Stimulated activated CD8-positive, alpha-beta memory T cell treated with anti-CD3 and anti-CD28 coated beads, Interleukin-15, amount 100 ng/mL, for 24 hours (primary cell): Measurements from ENCODE around the gene ATP4B.

Source experiments
- DNase-seq: peaks from one replicate; pipeline ENCODE4 v3.0.0-alpha.2; 2020; ENCODE audit warnings: low read depth

Gene ATP4B

DNA sequence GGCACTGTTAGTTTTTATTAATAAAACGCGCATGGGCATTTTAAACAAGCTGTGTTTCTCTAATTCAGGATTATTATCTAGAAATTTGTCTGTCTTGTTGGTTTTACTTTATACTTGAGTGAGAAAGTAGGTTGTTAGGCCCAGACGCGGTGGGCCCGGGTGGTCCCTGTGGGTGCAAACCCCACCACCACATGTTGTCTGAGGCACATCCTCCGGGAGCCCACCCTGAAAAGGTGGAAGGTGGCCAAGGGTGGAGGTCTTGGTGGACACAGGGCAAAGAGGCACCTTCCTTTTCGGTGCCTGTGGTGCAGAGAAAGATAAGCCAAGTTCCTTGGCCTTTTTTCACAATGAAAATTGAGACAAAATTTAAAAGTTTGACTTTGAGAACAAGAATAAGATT, 16.6 kb downstream of the ATP4B start:
- no peak for DNase-seq

DNA sequence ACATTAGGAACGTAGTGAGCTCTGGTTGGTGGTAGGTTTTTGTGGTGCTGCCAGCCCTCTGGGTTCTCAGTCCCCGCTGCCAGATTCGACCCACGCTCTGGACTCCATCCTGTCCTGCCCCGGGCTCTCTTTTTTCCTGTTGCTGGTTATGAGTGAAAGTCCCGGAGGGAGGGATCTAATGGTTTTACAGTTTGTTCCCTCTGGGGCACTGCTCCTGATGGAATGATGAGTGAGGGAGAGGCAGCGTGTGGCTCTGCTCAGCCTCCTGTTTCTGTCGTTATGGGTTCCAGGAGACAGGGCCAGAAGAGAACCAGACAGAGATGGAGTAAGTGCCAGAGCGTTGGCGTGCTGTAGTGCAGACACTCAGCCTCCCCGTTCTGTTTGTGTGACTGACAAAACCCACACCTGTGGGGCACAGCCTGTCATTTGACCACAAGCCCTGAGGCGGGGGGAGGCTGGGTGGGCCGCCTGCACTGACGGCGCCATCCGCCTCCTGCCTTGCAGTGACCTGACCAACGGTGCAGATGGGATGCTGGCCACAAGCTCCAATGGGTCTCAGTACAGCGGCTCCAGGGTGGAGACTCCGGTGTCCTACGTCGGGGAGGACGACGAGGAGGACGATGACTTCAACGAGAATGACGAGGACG, 18.3 kb downstream of the ATP4B start:
- DNase-seq: no peak

DNA sequence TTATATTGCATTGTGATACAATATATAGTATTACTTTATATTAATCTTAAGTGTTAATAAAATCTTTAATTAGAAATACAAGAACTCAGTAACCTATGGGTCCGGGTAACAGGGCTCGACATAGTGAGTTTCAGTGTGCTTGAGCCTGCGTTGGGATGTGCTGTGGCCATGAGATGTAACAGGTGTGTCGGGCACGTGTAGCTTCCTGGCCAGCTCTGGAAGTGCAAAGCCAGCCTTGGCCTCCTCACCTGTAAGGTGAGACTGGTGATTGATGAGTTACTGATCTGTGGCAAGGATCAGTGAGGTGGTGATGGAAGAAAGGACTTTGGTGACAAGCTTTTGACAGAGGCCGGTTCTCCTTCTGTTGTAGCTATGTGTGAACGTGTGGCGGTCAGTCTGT, 19.2 kb downstream of the ATP4B start:
- no peak for DNase-seq

DNA sequence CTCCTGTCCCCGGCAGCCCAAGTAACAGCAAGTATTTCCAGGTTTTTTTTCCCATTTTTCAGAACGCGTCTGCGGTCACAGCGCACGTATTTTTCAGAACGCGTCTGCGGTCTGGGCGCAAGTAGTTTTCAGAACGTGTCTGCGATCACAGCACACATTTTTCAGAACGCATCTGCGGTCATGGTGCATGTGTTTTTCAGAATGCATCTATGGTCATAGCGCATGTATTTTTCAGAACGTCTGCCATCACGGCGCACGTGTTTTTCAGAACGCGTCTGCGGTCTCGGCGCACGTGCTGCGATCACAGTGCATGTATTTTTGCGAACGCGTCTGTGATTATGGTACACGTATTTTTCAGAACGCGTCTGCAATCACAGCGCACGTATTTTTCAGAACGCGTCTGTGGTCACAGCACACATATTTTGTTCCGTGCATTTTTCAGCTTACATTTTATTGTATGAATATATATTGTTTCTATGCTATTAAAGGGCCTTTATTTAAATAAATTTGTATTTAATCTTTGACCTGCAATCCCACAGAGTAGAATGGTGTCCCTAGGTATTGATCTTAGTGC, 19.7 kb downstream of the ATP4B start:
- no peak for DNase-seq

DNA sequence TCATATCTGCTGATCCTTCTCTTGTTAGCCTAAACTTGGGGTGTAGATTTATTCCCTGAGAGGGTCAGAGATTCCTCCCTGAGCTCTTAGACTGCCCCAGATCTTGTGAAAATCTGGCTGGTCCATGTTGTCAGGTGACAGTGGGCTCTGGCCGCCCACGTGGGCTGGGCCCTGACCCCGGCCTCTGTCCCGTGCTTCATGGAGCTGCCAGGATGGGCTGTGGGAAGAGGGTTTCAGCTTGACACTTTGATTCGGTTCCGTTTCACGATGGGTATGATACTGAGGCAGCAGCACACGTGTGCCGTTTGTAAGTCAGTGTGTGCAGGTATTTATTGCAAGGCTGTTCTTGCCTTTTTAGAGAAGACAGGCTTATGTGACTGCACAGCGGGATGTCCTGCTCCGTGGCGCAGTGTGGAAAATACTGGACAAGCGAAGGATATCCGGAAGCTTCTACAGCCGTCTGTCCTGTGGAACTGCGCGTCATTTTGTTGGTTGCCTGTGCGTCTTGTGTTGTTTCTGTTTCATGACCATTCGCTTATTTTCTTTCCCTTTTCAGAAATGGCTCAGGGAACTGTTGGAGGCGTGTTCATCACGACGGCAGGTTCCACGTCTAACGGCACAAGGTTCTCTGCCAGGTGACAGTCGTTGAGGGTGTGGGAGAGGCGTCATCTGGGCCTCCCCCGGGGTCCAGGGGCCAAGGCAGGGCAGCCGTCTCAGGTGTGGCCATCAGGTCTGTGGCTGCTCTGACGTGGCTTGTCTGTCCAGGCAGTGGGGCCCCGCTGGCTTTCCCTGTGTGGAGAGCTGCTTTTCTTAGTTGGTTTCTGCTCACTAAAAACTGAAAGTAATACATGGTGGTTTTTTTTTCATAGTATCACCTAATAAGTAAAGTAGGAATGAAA, 20.5 kb downstream of the ATP4B start:
- DNase-seq: no peak

DNA sequence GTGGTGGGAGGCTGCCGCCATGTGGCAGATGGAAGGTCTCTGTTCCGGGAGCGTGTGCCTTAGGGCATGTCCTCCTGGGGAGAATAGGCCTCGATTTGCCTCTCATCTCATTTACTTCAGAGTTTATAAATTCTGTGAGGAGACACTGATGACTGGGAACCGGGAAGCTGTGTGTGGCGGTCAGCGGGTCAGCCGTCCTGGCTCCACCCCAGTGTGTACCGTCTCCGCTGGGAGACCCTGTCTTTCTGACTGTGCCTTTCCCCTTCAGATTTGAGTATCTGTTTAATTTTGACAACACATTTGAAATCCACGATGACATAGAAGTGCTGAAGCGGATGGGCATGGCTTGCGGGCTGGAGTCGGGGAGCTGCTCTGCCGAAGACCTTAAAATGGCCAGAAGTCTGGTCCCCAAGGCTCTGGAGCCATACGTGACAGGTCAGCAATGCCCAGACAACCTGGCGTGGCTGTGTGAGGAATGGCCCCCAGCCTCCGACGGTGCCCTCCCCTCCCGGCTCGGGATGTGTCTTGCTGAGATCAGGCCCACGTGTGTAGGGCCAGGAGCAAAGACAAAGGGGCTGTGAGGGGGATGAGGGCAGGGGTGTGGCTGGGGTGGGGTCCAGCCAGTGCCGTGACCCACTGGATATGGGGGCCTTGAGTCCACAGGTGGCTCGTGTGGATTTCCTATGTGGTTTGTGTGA, 21.6 kb downstream of the ATP4B start:
- DNase-seq: no peak

DNA sequence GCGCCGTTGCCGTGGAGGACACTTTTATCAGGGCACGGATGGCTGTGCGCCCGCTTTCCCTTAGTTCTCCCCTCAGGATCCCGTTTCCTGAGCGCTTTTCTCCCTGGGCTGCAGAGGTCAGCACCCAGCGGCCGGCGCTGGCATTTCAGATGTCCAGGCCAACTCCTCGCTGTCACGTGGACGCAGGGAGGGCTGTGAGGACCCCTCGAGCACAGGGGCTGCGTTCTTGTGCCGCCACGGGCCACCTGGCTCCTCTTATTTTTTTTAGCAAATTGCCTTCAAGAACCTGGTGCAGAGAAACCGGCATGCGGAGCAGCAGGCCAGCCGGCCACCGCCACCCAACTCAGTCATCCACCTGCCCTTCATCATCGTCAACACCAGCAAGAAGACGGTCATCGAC, 22.3 kb downstream of the ATP4B start:
- DNase-seq: no peak

DNA sequence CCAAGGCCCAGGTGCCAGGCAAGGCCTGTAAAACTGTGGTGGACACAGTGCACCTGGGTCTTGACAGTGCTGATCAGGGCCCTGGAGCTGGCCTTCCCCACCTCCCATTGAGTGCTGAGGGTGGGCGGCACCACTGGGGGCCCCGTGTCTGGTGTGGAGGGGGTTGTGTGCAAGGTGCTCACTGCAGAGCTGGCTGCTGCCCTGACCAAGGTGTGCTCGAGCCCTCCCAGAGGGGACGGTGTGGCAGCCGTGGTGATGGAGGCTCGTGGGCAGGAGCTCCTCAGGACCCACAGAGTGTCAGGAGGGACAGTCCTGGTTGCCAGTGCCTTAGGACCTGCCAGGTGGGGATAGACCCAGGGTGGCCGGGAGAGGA, 23.0 kb downstream of the ATP4B start:
- no peak for DNase-seq

DNA sequence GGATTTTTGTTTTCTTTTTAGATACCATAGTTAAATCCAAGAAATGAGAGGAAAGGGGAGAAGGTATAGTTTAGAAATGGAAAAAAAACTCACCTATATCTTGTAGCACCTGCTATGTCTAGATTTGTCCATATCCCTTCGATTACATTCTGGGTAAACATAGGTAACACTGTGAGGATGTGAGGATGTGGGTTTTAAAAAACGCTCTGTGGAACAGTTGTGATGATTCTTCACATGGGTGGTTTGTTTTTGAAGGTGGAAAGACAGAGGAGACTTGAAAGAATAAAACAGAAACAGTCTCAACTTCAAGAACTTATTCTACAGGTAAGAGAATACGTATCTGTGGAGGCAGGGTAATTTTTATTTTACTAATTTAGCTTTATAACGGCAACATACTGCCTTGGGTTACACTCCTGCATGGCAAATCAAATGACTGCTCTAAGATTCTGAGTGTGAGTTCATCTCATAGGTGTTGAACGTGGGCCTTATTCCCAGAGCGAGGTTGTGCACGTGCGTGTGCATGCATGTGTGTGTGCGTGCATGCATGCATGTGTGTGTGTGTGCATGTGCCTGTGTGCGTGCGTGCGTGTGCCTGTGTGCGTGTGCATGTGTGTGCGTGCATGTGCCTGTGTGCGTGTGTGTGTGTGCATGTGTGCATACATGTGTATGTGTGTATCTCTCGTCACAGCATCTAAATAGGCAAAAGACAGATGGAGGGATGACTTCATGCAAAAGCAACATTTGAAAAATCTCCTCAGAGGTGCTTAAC, 23.5 kb downstream of the ATP4B start:
- no peak for DNase-seq

DNA sequence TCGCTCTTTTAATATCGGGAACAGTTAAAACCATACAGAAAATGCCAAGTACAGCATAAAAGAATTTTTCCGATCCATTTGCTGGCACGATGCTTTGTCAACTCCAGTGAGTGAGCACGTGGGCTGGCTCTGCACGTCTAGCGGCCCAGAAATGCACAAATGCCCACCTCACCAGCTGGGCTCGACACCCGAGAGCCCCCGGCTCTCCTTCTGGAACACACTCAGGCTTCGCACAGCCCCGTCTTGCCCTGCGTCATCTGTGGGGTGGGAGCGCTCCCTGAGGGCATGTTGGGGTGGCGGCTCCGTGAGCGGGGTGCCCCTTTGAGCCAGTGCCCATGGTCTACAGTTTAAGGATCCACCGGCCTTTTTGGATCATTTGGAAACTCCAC, 24.5 kb downstream of the ATP4B start:
- no peak for DNase-seq

DNA sequence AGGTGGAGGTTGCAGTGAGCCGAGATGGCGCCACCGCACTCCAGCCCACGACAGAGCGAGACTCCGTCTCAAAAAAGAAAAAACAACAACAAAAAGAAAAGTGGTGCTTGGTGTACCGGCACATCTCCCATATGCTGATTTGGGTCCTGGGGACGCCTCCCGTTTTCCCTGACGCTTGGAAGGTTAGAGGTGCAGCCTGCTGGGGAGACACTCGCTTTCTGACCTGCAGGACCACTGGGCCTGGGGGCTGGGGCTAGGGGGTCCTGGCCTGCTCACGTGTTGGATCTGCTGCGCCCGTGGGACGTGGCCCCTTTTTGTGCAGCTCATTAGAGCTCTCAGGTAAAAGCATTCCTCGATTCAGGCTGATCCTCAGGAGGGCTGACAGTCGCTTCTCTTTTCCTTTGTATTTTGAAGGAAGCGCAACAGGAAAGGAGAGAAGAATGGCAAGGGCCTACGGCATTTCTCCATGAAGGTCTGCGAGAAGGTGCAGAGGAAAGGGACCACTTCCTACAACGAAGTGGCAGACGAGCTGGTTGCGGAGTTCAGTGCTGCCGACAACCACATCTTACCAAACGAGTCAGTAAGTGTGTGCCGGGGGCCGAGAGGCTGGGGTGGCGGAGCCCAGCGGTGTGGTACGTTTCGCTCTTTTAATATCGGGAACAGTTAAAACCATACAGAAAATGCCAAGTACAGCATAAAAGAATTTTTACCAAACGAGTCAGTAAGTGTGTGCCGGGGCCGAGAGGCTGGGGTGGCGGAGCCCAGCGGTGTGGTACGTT, 25.1 kb downstream of the ATP4B start:
- no peak for DNase-seq

DNA sequence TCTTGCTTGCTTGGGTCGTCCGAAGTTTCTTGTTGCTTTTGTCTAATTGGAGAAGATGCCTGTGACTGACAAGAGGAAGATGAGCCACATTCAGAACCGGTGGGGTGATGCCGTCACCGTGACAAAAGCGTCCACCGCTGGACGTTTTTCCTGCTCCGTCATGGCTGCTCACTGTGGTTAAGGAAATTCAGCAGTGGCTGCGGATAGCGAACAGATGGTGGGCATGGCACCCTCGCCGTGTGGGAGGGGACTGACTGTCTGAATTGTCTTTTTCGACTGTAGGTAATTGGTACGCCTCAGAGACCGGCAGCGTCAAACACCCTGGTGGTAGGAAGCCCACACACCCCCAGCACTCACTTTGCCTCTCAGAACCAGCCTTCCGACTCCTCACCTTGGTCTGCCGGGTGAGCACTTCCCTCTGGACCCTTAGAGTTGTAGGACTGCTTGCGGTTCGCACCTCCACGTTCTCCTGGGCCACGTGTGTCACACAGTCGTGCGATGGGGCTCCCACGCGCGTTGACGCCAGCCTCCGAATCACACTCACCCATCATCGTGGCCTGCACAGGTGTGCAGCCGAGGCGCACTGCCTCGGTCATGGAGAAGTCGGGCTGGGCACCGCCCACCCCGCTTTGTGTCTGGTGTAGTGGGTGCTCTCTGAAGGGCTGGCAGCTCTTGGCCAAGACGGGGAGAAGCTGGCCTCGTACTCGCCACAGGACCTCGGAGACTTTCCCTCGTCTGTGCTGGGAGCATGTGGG, 26.5 kb downstream of the ATP4B start:
- DNase-seq: no peak

DNA sequence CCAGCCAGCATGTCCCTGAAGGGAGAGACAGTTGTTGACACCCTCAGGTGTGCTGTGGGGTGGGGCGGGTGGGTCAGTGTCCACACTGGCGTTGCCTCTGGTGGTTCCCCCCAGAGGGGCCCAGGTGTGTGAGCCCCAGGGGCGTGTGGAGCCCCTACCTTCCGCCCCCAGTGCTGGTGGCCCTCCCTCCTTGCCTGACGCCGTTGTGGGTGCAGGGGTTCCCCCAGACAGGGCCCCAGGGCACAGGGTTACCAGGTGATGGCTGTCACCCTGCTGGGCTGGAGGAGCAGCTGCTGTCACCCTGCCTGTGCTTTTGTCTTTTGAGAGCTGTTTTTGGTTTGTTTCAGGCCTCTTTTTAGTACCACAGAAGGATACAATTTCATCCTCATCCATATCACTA, 27.2 kb downstream of the ATP4B start:
- no peak for DNase-seq

DNA sequence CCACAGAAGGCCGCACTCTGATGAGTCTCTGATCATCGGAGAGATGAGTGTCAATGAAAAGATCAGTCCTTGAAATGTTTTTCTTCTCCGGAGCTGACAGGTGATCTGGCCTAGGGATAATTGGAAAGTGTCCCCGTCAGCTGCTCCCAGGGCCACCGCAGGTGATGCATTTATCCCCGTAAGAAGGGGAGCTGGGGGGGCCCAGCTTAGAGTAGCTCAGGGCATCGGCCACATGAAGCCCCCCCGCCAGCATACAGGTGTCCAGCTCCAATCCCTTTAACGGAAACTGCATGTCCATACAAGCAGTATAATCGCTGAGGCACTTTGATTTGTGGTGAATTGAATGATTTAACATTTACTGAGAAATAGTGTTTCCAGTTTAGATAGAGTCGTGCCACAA, 27.7 kb downstream of the ATP4B start:
- DNase-seq: no peak

DNA sequence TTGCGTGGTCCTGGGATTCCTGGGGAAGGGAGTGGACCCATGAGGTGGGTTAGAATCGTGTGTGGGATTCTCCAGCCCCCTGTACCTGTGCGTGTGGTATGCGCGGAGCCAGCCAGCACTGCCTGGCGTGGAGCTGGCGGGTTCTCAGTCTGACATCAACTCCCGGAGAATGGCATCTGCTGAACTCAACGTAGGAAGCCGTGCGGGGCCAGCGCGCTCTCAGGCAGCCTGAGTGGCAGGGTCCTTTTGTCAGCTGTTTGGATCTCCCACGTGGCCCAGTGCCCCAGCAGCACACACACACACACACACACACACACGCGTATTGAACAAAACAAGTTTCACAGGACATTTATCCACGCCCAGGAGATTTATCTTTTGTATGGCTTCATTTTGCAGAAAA, 28.1 kb downstream of the ATP4B start:
- no peak for DNase-seq

DNA sequence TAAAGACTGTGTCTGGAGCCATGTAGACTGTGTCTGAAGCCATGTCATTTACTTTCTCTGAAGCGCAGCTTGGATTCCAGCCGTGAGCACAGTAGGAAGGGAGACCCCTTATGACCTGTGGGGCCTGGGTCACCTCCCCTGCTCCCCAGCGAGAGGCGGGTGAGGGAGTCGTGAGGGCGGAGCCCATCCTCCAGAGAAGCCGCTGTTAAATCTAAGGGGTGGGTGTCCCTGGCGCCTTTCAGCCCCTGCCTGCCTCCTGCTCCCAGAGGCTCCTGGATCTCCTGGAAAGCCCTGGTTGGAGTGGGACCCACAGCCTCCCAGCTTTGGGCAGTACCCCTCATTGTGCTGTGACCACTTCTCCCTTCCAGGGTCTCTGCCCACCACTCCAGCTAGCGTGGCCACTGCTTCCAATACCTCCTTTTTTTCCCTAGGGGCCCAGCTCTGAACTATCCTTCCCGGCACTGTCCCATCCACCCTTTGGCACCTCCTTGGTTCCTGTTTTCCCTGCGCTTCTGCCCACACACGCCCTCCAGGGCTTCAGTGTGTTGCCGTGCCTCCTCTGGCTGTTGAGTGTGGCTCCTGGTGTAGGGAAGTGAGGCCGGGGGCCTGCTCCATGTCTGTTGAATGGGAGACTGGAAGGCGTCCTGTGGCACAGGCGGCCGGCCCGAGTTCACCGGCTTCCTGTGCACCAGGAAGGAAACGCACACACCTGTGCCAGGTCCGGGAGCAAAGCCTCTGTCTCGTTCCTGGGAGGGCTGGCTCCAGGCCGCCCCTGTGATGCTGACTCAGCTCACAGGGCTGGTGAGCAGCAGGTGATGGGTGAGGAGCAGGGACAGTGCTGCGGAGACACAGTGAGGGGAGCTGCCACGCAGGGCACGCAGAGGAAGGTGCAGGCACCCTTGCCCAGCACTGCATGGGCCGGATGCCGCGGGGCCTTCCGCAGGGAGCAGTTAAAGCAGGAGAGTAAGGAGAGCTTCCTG, 29.4 kb downstream of the ATP4B start:
- no peak for DNase-seq

DNA sequence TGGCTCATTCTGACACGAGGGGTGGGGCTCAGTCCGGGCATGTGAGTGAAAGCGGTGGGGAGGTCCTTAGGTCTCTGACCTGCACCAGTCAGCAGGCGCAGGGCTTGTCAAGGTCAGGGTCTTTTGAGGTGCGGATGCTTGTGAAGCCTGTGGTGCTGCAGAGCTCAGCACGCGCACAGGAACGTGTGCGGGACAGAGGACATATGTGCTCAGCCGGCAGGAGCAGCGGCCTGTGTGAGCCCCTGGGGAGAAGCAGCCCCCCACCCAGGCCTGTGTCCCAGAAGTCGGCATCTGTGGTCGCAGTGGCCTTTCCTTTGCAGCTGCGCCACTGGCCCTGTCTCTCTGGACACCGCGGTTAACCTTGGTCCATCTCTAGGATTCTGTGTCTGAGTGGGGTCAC, 30.9 kb downstream of the ATP4B start:
- DNase-seq: no peak

DNA sequence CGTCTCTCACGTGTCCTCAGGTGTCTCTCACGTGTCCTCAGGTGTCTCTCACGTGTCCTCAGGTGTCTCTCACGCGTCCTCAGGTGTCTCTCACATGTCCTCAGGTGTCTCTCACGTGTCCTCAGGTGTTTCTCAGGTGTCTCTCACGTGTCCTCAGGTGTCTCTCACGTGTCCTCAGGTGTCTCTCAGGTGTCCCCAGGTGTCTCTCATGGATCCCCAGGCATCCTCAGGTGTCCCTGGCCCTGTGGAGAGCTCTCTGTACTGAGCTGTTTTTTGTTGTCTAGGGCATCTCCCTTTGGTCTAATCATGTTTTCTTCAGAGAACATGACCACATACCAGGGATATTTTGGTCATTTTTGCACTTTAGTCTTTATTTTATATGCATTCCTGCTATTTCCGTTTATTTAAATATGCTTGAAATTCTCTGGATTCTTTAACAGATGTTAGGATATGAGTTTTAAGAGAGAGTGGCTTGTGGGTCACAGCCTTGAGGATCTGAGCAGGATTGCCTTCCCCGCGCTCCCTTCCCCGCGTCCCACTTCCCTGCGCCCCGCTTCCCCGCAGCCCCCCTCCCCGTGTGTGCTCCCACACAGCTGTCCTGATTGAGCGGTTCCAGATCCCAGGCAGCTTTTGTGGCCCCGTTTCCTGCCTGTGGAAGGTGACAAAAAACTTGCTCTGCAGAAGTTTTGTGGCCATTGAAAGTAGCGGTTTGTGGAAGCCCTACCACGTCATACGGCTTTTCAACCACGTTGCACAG, 31.9 kb downstream of the ATP4B start:
- no peak for DNase-seq
